NCI-H146 treated with DMSO at 0.1 percent for 48 hours (cell line): ENCODE measurements around the gene GNPDA1.
"Not testable (repeated sequence)": the region's sequence is repeated elsewhere in the genome, so short reads cannot be mapped to it uniquely, and the experiment has no call there.

ENCODE experiments used
- DNase-seq: peaks from one replicate; lab custom pipeline; 2025; ENCODE audit not compliant: unreplicated experiment; lab: John Stamatoyannopoulos, UW

Gene GNPDA1

DNA sequence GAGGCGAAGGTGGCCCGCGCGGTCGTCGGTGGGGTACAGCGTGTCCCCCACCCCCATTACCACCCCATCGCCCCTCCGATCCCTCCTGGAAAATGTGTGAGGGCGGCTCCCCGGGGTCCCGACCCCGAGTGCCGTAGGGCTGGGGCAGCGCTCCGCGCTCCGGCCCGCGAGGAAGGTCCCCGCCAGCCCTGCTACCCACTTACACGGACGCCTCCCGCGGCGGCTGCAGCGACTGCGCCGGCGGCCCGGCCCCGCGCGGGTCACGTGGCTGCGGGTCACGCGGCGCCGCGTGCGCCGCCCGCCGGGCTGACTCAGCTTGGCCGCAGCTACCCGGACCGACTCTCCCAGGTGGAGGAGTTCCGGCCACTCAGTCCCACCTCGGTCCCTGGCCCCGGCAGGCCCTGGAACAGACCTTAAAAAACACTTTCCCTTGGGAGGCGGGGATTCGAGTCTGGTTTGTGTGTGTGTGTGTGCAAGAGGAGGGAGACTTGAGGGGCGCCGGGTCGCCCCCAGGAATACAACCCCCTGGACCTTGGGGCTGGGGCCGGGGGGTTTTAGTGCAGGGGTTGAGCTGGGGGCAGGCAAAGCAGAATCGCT, at the start of gene GNPDA1:
Gene GNPDA1, minus strand, starts transcription at position 236 of the 597 bp plus-strand sequence. CDS start 992 bp downstream, outside the sequence.
- DNase-seq: peak; percentile 36

DNA sequence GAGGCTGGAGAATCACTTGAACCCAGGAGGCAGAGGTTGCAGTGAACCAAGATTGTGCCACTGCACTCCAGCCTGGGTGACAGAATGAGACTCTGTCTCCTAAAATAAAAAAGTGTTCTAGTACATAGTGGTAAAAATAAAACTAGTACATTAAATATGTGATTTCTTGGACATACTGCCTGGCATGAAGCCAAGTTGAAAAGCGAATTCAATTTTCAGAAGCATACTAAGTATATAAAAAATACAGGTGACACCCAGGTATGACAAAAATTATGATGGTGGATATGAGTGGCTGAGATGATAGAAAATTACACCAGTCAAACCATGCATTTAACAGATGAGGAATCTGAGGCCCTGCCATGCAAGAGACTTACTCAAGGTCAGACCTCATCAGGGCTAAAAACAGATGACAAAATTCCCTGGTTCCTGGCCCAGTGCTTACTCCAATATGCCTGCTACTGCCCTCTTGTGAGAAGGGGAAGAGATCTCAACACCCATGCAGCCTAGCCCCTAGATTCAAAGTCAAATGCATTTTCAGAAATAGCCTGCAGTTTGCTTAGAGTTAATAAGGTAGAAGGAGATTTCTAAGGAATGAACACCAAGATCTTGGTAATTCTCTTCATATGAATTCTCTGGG, 46.6 kb upstream of the GNPDA1 start:
- no peak for DNase-seq

DNA sequence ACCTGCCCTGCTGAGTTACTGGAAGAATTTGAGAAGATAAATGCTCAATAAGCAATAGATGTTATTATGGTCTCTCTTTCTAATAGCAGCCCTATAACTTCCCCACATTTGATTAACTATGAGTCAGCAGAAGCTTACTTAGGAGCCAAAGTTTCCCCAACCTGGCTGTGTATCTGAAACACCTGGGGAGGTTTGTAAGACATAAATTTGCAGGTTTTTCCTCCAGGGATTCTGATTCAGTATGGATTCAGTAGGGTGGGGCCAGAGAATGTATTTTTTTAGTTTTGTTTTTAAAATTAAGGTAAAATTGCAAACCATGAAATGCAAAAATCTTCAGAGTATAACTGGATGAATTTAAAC, 44.9 kb upstream of the GNPDA1 start:
- no peak for DNase-seq

DNA sequence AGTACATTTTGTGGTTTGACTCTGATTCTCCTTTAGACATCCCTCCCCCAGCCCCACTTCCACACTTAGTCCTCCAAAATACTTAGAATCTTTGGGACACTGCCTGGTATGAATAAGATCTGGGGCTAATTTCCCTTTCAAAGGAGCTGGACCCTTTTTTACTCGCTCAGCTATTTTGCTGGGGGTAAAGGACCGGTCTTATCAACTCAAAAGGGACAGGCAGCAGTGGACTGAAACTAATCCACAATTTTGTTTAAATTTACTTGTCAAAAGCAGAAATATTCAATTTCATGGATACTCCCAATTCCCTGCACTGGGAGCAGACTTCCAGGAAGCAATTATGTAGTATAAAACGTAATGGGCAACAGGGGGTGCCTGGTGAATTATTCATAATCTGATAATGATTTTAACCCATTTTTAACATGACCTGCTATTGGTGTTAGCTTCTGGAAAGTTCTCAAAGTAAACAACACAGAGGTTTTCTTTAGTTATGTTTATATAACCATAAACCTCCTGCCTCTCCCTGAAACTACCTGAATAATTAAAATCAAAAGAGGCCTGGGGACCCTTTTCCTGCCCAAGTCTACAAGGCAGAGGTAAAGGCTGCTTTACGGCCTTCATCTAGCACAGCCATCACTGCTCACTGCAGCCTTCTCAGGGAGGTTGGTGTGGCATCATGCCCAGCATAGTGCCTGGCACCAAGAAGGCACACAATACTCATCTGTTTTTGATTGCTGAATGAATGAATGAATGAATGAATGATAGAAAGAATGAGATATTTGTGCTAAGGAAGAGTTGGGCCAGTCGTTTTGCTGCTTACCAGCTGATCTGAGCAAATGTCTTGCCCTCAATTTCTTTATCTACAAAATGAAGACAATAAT, 44.2 kb upstream of the GNPDA1 start:
- DNase-seq: no peak

DNA sequence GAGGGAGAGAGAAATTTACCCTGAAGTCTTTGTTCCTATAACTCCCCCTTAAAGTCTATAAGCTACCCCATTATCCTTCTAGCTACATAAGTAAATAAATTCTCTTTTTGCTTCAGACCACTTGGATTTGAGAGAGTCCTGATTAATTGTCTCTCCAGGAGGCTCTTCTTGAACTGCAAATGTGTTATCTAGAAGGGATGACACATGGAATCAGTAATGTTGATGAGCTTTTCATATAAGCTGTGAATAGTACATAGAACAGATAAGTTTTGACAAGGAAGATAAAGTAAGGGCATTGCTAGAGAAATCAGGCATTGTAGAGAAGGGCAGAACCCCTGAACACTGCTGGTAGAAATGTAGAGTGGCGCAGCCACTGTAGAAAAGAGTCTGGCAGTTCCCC, 42.5 kb upstream of the GNPDA1 start:
- no peak for DNase-seq

DNA sequence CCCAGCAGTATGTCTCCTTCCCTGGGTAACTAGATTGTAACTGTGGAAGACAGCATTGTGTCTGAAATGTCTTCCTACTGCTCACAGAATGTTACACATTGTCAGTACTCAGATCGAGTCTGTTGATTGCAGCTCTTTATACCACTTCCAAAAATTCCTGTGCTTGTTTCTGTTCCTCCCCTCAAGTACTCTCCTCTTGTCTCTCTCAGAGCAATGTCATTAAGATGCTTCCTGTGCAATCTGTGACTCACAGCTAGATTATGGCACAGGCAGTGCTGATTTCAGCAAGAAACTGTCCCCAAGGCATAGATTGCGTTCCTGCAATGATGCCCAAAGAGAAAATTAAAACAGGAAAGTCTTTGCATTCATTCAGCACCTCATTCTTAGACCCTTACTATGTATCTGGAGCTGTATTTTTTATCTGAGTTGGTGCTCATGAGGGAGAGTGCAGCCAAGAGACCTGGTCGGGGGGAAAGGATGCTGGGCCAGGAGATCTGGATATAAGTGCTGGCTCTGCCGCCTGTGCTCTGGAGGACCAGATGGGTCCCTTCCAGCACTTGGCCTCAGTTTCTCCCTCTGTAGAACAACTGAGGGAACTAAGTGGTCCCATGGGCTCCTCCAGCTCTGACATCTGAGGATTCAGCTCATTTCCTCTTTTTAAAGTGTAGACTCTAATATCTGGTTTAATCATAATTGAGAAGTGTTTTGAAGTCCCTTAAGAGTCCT, 40.8 kb upstream of the GNPDA1 start:
- DNase-seq: no peak

DNA sequence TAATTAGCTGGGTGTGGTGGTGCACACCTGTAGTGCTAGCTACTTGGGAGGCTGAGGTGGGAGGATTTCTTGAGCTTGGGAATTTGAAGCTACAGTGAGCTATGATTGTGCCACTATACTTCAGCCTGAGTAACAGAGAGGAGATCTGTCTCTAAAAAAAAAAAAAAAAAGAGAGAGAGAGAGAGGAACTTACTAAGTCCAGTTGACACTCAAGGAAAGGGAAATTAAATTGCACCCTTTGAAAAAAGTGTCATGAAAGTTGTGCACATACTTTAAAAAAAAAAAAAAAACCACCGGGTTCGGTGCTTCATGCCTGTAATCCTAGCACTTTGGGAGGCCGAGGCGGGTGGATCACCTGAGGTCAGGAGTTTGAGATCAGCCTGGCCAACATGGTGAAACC, 39.2 kb upstream of the GNPDA1 start:
- not testable (repeated sequence) for DNase-seq

DNA sequence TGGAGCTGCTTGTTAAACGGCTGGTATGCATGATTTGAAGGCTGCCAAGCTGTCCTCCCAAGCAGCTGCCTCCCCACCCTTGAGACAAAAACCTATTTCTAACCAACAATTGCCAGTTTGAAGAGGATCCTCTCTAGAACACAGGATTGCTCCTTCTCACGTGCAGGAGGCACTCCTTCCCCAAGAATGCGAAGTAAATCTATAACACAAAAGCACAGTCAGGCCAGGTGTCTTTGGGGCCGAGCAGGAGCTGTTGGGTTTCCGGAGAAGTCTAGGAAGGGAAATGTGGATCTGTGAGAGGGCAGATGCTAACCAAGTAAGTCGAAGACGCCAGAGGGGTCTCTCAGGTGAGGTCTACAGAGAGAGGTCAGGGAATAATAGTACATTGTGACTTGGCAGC, 35.4 kb upstream of the GNPDA1 start:
- DNase-seq: no peak

DNA sequence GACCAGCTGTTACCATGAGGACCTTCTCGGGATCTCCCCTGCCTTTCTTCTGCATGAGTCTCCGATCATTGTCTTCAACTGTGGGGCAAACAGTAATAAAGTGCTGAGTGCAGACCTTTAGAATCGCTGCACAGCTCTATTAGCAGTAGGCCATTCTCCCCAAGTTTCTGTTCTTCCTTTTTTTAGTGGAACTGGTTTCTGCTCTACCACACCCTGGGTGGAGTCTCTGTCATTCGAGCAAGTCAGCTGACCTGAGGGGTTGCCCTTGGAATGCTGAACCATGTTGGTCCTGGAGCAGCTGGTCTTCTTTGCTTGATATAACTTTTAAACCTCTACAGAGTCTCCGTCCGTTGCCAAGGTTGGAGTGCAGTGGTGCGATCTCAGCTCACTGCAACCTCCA, 33.4 kb upstream of the GNPDA1 start:
- DNase-seq: no peak

DNA sequence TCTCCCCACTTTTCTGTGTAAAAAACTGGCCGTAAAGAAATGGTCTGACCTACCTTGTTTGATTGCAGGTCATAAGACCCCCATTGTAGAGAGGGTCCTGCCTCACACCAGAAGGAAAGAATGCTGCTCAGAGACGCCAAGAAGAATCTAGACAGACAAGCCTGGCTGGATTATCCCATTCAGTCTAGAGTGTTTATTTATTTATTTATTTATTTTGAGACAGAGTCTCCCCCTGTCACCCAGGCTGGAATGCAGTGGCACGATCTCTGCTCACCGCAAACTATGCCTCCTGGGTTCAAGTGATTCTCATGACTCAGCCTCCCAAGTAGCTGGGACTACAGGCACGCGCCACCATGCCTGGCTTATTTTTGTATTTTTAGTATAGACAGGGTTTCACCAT, 28.1 kb upstream of the GNPDA1 start:
- not testable (repeated sequence) for DNase-seq

DNA sequence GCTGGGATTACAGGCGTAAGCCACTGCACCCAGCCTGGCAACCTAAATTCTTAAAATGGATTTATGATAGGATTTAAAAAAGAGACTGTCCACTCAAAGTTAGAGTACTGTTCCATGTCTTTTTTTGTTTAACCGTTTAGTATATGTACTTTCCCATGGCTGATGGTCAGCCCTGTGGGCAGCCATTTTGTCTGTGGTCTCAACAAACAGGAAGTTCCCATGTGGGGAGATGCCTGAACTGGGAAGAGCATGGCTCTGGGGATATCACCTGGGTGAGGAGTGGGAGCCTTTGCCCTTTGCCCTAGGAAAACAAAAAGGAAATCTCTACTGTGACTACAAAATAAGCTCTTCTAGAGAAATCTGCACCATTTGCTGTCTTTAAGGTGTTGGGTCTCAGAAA, 27.5 kb upstream of the GNPDA1 start:
- no peak for DNase-seq

DNA sequence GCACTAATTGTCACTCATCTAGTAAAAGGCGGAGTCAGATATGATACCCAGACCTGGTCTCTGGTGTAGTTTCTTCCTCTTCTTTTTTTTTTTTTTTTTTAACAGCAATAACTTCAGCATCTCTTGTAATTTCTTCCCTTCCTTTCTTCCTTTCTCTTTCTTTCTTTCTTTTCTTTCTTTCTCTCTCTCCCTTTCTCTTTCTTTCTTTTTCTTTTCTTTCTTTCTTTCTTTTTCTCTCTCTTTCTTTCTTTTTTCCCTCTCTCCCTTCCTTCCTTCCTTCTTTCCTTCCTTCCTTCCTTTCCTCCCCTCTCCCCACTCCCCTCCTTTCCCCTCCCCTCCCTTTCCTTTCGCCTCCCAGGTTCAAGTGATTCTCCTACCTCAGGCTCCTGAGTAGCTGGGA, 25.9 kb upstream of the GNPDA1 start:
- DNase-seq: no peak

DNA sequence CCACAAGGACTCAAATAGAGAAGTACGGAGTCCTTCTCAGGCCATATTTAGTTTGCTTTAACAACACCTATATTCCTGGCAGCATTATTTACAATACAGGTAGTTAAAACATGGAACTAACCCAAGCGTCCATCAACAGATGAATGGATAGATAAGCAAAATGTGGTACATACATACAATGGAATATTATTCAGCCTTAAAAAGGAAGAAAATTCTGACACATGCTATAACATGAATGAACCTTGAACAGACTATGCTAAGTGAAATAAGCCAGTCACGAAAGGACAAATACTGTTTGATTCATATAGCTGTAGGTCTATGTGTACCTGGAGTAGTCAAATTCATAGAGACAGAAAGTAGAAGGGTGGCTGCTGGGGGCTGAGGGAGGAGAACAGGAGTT, 24.8 kb upstream of the GNPDA1 start:
- not testable (repeated sequence) for DNase-seq

DNA sequence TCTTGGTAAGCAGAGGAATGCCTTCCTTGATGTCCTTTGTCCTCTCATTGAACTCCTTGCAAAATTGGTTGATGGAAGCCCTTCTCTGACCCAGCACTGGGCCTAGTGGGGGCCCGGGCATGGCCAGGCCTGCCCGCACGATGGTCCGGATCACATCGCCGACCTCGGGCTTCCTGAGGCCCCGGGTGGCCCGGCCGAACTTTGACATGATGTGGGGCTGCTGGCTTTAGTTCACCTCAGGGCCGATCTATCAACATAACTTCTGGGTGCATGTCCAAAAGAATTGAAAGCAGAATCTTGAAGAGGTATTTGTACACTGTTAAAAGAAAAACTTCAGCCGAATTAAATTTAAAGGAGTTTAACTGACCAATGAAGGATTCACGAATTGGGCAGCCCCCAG, 24.1 kb upstream of the GNPDA1 start:
- no peak for DNase-seq

DNA sequence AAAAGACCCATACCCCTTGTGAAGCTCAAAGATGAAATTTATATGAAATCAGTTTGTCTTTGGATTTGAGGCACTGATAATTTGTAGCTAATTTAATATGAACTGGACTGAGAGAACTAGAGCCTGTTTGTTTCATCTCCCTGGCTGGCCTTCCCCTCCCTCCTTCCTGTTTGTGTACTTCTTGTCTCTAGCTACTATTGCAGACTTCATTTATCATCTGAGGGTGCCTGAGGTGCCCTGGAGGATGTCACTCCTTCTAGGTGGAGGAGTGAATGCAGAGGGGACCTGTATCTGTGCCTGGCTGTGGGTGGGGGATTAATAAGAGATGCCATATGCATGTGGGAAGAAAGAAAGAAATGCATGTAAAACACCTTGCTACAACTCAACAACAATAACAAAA, 22.2 kb upstream of the GNPDA1 start:
- no peak for DNase-seq

DNA sequence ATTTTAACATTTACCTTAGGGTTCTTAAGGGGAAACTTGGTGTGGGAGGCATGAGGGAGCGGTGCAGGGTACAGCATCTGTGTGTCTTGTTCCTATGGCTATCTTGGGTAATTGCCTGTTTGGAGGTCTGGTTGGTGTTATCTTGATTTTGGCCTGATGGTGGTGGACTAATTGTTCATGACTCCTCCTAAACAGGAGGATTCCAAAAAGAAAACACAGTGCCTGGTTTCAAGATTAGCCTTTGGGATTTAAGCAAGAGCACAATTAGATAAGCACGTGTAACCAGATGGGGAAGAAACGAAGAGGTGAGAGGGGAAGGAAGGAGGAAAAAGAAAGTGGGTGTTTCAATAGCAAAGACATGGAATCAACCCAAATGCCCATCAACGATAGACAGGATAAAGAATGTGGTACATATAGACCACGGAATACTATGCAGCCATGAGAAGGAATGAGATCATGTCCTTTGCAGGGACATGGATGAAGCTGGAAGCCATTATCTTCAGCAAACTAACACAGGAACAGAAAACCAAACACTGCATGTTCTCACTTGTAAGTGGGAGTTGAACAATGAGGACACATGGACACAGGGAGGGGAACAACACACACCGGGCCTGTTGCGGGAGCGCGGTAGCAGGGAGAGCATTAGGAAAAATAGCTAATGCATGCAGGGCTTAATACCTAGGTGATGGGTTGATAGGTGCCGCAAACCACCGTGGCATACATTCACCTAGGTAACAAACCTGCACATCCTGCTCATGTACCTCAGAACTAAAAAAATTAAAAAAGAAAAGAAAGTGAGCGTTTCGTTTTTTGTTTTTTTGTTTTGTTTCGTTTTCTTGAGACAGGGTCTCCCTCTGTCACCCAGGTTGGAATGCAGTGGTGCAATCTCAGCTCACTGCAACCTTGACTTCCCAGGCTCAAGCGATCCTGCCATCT, 21.1 kb upstream of the GNPDA1 start:
- DNase-seq: not testable (repeated sequence)

DNA sequence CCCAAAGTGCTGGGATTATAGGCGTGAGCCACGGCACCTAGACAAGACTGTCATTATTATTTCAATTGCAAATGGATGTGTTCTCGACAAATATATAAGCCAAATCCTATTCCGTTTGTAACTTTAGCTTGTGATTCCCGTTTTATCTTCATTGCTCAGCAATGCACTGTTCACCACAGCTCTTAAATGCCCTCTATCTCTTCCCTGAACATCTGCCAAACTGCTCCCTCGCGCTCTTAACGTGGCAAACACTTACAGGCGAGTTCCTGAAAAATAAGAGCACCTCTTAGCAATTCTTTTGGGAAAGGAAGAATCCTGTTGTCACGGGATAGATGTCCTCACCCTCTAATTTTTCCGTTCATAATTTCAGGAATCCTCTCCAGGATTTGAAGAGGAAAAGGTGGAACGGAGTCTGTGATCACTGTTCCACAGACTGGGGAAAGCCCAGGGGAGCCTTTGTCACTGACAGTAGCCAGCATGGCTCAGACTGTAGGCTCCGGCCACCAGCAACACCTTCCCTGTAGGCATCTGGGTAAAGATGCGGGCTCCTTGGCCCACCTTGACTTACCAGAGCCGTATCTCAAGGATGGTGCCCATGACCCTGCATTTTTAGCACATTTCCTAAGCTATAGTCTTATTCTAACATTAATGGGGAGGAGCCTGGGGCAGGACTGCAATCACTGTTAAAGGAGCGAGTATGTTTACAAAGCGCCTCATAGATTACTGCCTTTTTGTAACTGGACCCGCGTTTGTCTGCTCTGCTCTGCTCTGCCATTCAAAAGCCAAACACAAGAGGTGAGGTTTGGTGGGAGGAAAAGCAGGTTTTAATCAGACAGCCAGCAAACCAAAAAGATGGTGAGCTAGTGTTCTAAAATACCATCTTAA, 20.2 kb upstream of the GNPDA1 start:
- peak; percentile 7 for DNase-seq

DNA sequence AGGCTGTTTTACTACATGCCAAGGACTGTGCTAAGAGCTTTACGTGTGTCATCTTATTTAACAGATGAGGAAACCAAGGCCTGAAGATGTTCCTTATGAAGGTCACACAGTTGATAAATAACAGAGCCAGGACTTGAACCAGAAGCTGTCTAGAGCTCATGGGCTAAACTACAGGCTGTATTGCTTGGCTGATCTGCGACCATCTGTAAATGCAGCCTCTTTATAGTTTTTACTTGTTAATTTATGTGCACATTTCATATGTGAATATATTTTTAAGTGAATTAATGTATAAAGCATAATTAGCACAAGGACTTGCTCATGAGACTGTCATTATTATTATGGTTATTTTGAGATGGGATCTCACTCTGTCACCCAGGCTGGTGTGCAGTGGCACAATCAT, 19.3 kb upstream of the GNPDA1 start:
- DNase-seq: no peak

DNA sequence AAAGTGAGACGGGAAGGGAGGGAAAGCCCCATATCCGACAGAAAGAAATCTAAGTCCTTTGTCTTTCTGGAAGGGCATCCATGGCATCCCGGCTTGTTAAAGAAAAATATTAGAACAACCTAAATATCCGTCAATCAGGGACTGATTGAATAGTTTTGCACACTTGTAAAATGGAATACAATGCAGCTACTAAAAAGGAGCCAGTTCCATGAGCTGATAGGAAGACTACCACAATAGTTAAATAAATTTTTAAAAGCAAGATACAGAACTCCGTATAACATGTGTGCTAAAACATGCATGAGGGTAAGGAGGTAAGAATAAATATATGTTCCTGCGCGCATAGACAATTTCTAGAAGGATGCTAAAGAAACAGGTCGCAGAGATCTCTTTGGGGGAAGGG, 12.8 kb upstream of the GNPDA1 start:
- DNase-seq: no peak
